8988T (cell line): ENCODE measurements around the gene COL4A2.
A peak's percentile ranks its signal among the peaks of the same experiment; 100 is the strongest.
"Not testable (repeated sequence)": the region's sequence is repeated elsewhere in the genome, so short reads cannot be mapped to it uniquely, and the experiment has no call there.

Source experiments
- DNase-seq: peaks from one replicate; pipeline ENCODE4 v3.0.0; 2011

The COL4A2 gene

DNA sequence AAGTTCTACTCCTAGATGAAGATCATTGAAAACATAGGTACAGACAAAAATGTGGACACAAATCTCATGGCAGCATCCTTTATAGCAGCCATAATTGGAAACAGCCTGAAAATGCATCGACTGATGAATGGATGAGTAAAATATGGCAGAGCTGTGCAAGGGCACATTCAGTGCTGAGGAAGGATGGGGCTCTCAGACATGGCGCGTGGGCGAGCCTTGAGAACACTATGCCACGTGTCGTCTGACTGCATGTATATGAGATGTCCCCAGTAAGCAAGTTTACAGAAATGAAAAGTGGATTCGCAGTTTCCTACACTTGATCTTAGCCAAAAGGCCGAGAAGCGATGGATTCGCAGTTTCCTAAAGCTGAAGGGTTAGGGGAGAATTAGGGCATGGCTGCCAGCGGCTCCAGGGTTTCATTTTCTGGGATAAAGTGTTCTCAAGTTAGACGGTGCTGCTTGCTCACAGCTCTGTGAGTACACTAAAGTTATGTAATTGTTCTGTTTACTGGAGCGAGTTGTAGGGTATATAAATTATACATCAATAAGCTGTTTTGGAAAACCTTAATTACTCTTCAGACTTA lies 176.4 kb downstream of the COL4A2 start:
- DNase-seq, result no peak

DNA sequence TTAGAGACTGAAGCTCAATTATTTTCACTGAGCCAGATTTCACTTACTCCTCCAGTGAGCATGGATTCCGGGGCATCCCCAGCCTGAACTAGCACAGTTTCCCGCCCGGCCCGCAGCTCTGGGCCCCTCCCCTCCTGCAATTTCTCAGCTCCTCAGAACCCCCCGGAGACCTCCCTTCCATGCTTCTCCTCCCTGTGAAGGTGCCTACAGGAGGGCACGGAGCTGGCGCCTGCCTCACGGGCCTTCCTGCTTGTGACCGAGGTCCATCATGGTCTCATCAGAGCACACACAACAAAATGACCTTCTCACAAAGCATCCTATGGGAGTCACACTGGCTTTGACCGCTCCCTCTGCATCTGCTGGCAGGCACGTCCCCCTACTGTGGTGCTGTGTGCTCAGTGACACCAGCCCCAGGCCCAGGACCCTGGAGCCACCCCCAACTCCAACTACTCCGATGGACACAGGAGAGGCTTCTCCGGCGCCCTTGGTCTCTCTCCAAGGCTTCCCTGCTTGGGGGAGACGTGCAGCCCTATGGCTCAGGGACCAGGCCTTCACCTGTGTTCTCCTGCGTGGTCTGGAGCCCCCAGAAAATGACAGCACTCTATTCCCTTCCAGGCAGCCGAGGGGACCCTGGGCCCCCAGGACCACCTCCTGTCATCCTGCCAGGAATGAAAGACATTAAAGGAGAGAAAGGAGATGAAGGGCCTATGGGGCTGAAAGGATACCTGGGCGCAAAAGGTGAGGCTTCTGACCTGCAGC lies 177.4 kb downstream of the COL4A2 start:
- no peak for DNase-seq

DNA sequence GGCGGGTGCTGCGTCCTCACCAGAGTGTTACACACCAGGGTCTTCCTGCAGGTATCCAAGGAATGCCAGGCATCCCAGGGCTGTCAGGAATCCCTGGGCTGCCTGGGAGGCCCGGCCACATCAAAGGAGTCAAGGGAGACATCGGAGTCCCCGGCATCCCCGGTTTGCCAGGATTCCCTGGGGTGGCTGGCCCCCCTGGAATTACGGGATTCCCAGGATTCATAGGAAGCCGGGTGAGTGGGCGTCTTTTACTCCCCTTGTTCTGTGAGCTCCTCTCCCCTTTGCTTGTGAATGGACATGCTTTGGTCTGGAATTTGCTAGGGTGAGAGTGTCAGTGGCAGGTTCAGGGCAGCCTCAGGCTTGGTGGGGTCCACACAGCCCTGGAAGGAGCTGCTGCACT lies 178.5 kb downstream of the COL4A2 start:
- peak; percentile 98 for DNase-seq

DNA sequence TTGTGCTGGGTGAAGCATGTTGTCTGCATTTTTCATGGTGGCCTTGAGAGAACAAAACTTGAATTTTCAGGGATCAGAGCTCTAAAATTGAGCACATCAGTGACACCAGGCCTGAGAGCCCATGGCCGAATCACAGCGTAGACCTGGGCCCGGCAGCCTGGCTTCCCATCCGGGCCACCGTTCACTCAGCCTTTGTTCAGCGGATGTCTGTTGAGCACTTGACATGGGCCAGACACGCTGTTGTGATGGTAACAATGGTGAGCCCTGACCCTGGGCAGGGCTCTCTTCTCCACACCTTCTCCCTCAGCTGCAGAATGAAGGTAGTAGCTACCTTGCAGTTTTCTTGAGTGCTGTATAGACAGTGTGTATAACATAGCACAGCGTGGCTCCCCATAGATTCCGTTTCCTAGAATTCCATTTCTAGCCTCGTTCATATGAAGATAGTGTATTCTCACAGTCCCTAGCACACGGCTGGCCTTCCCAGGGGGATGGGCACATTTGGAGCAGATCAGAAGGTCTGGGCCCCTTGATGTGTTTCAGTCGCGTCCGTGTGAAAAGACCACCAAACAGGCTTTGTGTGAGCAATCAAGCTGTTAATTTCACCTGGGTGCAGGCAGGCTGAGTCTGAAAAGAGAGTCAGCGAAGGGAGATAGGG lies 179.1 kb downstream of the COL4A2 start:
- no peak for DNase-seq

GRCh38 chr13:110486880-110487279 lies 179.8 kb downstream of the COL4A2 start:
- DNase-seq, result not testable (repeated sequence)

GRCh38 chr13:110490009-110490770 lies 183.1 kb downstream of the COL4A2 start:
- no peak for DNase-seq

- no peak for DNase-seq
Observed at GRCh38 chr13:110491869-110492678, 185.0 kb downstream of the COL4A2 start.

GRCh38 chr13:110492679-110493593 lies 185.9 kb downstream of the COL4A2 start:
- DNase-seq, result no peak

- no peak for DNase-seq
Observed at GRCh38 chr13:110493613-110494012, 186.5 kb downstream of the COL4A2 start.

- DNase-seq, result no peak
Observed at GRCh38 chr13:110495376-110495775, 188.3 kb downstream of the COL4A2 start.

DNA sequence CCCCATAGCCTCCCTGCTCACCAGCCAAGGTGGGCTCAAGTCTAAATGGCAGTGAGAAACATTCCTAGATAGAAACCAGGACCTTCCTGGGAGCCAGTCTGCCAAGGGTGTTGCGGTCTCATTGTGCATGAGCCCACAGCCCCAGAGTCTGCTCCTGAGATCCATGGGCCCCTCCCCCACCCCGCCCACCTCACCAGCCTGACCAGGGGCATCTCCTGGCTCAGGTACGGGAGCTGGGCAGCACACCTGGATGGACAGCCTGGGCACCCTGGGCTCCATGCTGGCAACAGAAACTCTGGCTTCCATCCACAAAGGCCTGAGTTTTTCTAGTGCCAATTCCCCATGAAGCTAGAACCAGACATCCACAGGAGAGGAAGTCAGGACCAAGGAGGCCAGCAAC lies 188.8 kb downstream of the COL4A2 start:
- DNase-seq, result no peak

DNA sequence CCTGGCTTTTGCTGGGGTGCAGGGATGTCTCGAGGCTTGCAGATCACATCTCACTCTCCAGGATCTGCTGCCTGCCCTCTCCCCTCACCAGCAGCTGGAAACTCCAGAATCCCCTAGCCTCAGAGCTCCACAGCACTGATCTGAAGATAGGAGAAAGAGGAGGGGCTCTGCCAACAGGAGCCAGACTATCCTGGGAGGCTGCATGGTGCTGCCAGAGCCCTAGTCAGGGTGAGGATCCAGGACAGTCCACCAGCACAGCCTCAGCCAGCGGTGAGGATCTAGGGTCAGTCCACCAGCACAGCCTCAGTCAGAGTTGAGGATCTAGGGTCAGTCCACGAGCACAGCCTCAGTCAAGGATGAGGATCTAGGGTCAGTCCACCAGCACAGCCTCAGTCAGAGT lies 189.2 kb downstream of the COL4A2 start:
- no peak for DNase-seq

DNA sequence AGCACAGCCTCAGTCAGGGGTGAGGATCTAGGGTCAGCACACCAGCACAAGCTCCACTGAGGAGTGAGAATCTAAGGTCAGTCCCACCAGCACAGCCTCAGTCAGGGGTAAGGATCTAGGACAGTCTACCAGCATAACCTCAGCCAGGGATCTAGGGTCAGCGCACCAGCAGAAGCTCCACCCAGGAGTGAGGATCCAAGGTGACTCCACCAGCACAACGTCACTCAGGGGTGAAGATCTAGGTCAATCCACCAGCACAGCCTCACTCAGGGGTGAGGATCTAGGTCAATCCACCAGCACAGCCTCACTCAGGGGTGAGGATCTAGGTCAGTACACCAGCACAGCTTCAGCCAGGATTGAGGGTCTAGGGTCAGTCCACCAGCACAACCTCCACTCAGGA lies 189.9 kb downstream of the COL4A2 start:
- DNase-seq, result no peak

DNA sequence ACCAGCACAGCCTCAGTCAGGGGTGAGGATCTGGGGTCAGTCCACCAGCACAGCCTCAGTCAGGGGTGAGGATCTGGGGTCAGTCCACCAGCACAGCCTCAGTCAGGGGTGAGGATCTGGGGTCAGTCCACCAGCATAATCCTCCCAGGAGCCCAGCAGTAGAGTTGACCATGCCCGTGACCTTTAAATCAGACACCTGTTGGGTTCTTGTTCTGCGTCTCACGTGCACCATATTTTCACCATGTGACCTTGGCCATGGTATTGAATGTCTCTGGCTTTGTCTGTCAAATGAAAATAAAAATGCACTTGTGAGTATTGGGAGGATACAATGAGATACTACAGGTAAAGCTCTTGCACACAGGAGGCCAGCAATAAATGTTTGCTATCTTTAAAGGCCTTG lies 190.8 kb downstream of the COL4A2 start:
- not testable (repeated sequence) for DNase-seq

DNA sequence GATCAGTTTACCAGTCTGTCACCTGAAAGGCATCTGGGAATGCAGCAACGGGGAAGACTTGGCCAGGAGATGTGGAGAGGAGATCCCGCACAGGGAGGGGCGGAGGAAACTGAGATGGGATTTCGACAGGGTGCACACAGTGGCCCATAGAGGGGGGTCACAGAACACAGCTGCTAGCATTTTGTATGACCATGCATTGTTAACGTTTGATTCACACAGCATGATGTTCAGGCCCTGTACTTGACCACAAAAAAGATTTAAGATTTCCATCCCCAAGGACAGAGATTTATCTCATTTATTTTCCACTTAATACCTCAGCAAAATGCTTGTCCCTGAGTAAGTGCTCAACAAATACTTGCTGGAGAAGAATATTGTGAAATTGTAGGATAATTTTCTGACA lies 191.2 kb downstream of the COL4A2 start:
- DNase-seq, result no peak

DNA sequence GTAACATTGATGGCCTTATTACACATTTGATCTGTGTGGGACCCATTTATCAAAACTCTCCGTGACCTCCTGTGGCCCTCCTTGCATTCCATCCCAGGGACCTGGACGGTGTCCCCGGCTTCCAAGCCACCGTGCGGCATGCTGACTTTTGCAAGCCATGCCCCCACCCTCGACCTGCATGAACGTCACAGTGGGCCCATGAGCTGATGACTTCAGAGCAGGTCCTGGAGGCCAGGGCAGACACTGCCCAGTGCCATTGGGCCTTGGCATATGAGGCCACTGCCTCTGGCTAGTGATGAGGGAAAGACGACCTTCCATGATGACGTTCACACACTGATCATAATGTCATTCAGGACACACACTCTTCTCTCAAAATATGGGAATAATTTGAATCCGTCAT lies 191.7 kb downstream of the COL4A2 start:
- no peak for DNase-seq

GRCh38 chr13:110499621-110500281 lies 192.7 kb downstream of the COL4A2 start:
- no peak for DNase-seq

DNA sequence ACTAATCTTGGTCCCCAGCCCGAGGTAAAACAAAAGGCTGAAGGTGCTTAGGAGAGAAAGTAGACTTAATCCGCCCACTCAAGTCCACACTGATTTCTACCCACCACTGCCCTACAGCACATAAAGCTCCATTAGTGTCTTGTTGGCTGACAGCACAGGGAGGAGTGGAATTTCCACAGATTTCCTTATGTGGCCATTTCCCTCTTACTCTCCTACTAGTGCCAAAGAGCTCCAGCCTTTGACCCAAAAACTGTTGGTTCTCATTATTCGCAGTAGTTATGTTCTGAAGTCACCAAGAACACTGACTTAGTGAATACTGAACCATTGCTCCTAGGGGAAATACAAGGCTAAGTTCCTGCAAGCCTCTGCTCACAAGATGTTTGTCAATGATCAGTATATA lies 193.3 kb downstream of the COL4A2 start:
- DNase-seq, result no peak

DNA sequence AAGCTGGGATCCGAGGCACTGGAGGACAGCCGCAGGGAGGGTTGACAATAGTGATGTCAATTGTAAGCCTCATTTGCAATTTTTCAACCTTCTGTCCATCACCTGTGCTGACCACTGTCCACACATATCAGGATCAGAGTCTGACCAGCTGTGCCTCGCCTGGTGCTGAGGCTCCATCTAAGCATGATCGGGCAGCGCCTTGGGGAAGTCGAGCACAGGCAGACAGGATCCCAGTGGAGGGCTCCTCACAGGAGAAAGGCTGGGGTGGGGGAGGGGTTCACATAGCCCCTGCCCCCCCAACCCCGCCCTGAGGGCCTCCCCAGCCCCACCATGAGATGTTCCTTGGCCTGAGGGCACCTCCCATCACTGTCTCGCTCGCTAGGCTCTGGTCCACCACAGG lies 194.1 kb downstream of the COL4A2 start:
- no peak for DNase-seq

GRCh38 chr13:110503037-110503901 lies 196.2 kb downstream of the COL4A2 start:
- DNase-seq, result no peak
